ENCODE measurements around the gene OGG1.

The OGG1 gene

DNA sequence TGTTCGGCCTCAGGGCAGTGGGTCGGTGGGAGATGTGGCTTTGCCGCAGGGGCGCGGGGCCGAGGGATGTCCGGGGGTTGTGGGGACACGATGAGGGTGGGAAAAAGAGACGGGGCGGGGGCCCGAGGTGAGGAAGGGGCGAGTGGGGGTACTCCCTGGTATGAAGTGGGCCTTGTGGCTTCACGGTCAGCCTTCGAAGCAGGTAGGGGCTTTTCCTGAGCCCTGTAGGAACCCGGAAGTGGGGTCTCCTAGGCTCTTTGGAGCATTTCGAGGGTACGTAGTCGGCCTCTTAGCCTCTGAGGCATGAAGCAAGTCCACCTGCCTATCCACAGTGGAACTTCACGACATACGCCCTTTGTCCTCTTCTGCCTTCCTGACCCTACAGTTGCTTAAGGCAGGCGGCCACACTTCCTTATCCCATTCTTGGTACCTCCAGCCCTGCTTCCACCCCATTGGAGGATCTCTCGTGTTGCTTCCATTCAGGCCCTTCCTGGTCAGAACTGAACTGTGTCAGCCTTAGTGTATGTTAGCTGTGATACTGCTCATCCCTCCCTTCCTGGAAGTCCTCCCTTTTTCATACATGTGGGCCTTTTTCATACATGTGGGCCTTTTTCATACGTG is 43.5 kb downstream of the OGG1 start:
- DNase-seq (ENCODE audit: low read depth, low spot score) = no peak
- no peak overlapping the region for H3K27ac ChIP-seq (ENCODE audit: low read length)
- H3K36me3 ChIP-seq (ENCODE audit: control insufficient read depth, insufficient read depth, low read length) = peaks cover 13% of the 10 kb centered on the region
- WGBS (ENCODE audit: insufficient coverage, insufficient read length) = no CpG with 5 or more reads among the region's 23 CpGs
- no peaks in the 10 kb centered on the region for H3K9me3 ChIP-seq (ENCODE audit: control insufficient read depth, insufficient read depth, low read length)
- peak overlapping the region; percentile 80 for H3K4me3 ChIP-seq (ENCODE audit: low read length)
- peaks cover 2% of the 10 kb centered on the region; the same call in 1 of the 2 replicates for H3K4me1 ChIP-seq (ENCODE audit: control insufficient read depth, insufficient read depth, low read length)
- H3K27me3 ChIP-seq (ENCODE audit: control insufficient read depth, insufficient read depth, low read length) = no peaks in the 10 kb centered on the region

DNA sequence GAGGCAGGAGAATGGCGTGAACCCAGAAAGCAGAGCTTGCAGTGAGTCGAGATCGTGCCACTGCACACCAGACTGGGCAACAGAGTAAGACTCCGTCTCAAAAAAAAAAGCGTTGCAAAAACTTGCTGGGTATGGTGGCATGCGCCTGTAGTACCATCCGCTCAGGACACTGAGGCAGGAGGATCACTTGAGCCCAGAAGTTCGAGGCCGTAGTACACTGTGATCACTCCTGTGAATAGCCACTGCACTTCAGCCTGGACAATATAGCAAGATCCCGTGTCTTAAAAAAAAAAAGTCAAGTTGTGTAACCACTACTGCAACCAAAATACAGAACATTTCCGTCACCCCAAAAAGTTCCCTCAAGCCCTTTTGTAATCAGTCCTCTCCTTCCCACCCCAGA is 44.6 kb downstream of the OGG1 start:
- no peaks in the 10 kb centered on the region for H3K9me3 ChIP-seq (ENCODE audit: control insufficient read depth, insufficient read depth, low read length)
- peaks cover 11% of the 10 kb centered on the region for H3K36me3 ChIP-seq (ENCODE audit: control insufficient read depth, insufficient read depth, low read length)
- no peak for DNase-seq (ENCODE audit: low read depth, low spot score)
- peaks cover 2% of the 10 kb centered on the region; the same call in 1 of the 2 replicates for H3K4me1 ChIP-seq (ENCODE audit: control insufficient read depth, insufficient read depth, low read length)
- H3K4me3 ChIP-seq (ENCODE audit: low read length) = no peak overlapping the region
- no peaks in the 10 kb centered on the region for H3K27me3 ChIP-seq (ENCODE audit: control insufficient read depth, insufficient read depth, low read length)
- H3K27ac ChIP-seq (ENCODE audit: low read length) = no peak overlapping the region
- WGBS (ENCODE audit: insufficient coverage, insufficient read length) = no CpG with 5 or more reads among the region's 11 CpGs

DNA sequence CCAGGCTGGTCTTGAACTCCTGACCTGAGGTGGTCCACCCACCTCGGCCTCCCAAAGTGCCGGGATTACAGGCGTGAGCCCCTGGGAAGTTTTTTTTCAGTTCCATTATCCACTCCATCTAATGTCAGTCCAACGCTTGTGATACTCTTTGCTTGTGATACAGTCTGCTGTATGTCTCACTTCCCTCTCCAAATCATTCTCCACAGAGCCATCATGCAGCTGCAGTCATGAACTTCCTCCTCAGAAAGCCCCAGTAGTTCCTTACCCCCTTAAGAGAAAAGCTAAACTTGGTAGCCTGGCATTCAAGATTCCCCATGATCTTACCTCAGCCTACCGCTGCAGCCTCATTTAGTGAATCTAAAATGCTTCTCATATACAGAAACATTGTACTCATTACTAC is 45.5 kb downstream of the OGG1 start:
- no peak for DNase-seq (ENCODE audit: low read depth, low spot score)
- peaks cover 14% of the 10 kb centered on the region; the same call in 1 of the 2 replicates for H3K36me3 ChIP-seq (ENCODE audit: control insufficient read depth, insufficient read depth, low read length)
- H3K4me1 ChIP-seq (ENCODE audit: control insufficient read depth, insufficient read depth, low read length) = peaks cover 2% of the 10 kb centered on the region; the same call in 1 of the 2 replicates
- no CpG with 5 or more reads among the region's 5 CpGs for WGBS (ENCODE audit: insufficient coverage, insufficient read length)
- no peak overlapping the region for H3K4me3 ChIP-seq (ENCODE audit: low read length)
- no peaks in the 10 kb centered on the region for H3K27me3 ChIP-seq (ENCODE audit: control insufficient read depth, insufficient read depth, low read length)
- no peak overlapping the region for H3K27ac ChIP-seq (ENCODE audit: low read length)
- H3K9me3 ChIP-seq (ENCODE audit: control insufficient read depth, insufficient read depth, low read length) = no peaks in the 10 kb centered on the region

DNA sequence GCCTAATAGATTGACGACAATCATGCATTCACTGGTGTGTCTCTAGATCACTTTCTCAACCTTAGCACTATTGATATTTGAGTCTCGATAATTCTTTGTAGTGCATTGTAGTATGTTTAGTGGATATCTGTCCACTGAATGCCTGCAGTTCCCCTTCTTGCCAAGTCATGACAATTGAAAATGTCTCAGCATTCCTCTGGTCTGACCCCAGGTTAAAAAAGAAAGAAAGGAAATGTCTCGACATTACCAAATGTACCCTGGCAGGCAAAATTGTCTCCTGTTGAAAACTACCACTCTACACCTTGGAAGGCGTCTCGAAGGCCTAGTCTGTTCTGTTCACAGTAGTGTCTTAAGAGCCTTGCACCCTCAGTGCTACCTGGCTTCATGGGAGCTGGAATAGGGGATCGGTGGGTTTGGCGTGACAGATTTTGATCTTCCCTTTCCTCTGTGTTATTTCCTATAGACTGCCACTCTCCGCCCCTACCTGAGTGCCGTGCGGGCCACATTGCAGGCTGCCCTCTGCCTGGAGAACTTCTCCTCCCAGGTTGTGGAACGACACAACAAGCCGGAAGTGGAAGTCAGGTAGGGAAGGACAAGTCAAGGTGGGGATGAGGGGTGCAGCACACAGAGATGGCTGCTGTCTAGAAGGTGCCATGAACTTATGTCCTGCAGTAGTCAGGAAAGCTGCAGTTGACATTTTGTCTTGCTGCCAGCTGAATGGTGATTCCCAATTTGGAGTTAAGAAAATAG is 47.6 kb downstream of the OGG1 start:
- Histone ChIP-seq H3K27ac (ENCODE audit: low read length) (no peak overlapping the region), H3K9me3 (ENCODE audit: control insufficient read depth, insufficient read depth, low read length) (no peaks in the 10 kb centered on the region), H3K36me3 (ENCODE audit: control insufficient read depth, insufficient read depth, low read length) (peaks cover 20% of the 10 kb centered on the region; the same call in 1 of the 2 replicates), H3K27me3 (ENCODE audit: control insufficient read depth, insufficient read depth, low read length) (no peaks in the 10 kb centered on the region), H3K4me3 (ENCODE audit: low read length) (no peak overlapping the region), H3K4me1 (ENCODE audit: control insufficient read depth, insufficient read depth, low read length) (no peaks in the 10 kb centered on the region)
- DNase-seq (ENCODE audit: low read depth, low spot score) = no peak
- WGBS (ENCODE audit: insufficient coverage, insufficient read length) = no CpG with 5 or more reads among the region's 12 CpGs

DNA sequence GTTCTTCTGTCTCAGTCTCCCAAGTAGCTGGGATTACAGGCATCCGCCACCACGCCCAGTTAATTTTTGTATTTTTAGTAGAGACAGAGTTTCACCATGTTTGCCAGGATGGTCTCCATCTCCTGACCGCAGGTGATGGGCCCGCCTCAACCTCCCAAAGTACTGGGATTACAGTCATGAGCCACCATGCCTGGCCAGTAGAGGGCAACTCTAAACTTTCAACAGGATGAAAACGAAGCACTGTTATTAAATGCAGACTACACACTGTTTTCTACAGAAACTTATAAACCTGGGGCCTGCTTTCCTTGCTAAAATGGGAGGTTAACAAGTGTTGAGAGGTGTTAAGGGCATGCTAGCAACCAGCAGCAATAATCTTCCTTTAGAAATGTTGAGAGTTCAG is 50.8 kb downstream of the OGG1 start:
- Histone ChIP-seq H3K36me3 (ENCODE audit: control insufficient read depth, insufficient read depth, low read length) (peaks cover 43% of the 10 kb centered on the region), H3K9me3 (ENCODE audit: control insufficient read depth, insufficient read depth, low read length) (no peaks in the 10 kb centered on the region), H3K4me1 (ENCODE audit: control insufficient read depth, insufficient read depth, low read length) (no peaks in the 10 kb centered on the region), H3K27ac (ENCODE audit: low read length) (no peak overlapping the region), H3K4me3 (ENCODE audit: low read length) (no peak overlapping the region), H3K27me3 (ENCODE audit: control insufficient read depth, insufficient read depth, low read length) (no peaks in the 10 kb centered on the region)
- no CpG with 5 or more reads among the region's 5 CpGs for WGBS (ENCODE audit: insufficient coverage, insufficient read length)
- no peak for DNase-seq (ENCODE audit: low read depth, low spot score)

DNA sequence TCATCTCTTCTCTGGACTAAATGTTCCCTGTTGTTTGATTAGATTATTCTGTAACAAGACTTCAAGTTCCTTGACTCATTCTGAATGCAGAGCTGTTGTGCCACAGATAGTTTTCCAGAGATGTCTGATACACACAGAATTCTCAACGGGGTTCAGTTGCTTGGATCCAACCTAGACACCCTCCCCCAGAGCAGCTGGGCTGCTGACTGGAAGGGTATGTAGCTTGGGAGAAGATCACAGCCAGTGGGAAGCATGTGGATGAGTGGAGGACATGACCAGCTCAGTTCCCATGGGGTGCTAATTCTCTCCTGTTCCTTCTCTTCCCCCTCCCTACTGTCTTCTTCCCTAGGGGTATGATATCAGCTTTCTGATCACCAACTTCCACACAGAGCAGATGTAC is 53.7 kb downstream of the OGG1 start:
- H3K4me1 ChIP-seq (ENCODE audit: control insufficient read depth, insufficient read depth, low read length) = no peaks in the 10 kb centered on the region
- WGBS (ENCODE audit: insufficient coverage, insufficient read length) = no CpG with 5 or more reads among the region's 1 CpG
- DNase-seq (ENCODE audit: low read depth, low spot score) = no peak
- H3K9me3 ChIP-seq (ENCODE audit: control insufficient read depth, insufficient read depth, low read length) = no peaks in the 10 kb centered on the region
- H3K36me3 ChIP-seq (ENCODE audit: control insufficient read depth, insufficient read depth, low read length) = peaks cover 40% of the 10 kb centered on the region
- H3K27me3 ChIP-seq (ENCODE audit: control insufficient read depth, insufficient read depth, low read length) = no peaks in the 10 kb centered on the region
- H3K4me3 ChIP-seq (ENCODE audit: low read length) = no peak overlapping the region
- no peak overlapping the region for H3K27ac ChIP-seq (ENCODE audit: low read length)

DNA sequence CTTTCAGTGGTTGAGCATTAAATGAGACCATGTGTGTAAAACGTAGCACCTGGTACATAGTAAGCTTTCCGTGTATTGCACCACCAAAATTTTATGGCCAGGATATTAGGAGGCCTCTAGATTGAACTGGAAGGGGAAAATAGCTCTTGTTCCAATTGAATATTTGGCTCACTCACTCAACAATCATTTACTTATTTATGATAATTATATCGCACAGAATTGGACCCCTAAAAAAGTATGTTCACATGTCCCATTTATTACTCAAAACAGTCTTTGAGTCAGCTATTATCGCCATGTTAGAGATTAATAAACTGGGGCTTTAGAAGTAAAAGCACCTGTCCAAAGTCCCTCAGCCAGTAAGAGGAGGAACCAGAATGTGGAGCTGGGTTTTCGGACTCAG is 55.2 kb downstream of the OGG1 start:
- no peak overlapping the region for H3K4me3 ChIP-seq (ENCODE audit: low read length)
- H3K27ac ChIP-seq (ENCODE audit: low read length) = no peak overlapping the region
- no peaks in the 10 kb centered on the region for H3K27me3 ChIP-seq (ENCODE audit: control insufficient read depth, insufficient read depth, low read length)
- no peaks in the 10 kb centered on the region for H3K4me1 ChIP-seq (ENCODE audit: control insufficient read depth, insufficient read depth, low read length)
- no peaks in the 10 kb centered on the region for H3K9me3 ChIP-seq (ENCODE audit: control insufficient read depth, insufficient read depth, low read length)
- DNase-seq (ENCODE audit: low read depth, low spot score) = no peak
- H3K36me3 ChIP-seq (ENCODE audit: control insufficient read depth, insufficient read depth, low read length) = peaks cover 36% of the 10 kb centered on the region
- no CpG with 5 or more reads among the region's 5 CpGs for WGBS (ENCODE audit: insufficient coverage, insufficient read length)

DNA sequence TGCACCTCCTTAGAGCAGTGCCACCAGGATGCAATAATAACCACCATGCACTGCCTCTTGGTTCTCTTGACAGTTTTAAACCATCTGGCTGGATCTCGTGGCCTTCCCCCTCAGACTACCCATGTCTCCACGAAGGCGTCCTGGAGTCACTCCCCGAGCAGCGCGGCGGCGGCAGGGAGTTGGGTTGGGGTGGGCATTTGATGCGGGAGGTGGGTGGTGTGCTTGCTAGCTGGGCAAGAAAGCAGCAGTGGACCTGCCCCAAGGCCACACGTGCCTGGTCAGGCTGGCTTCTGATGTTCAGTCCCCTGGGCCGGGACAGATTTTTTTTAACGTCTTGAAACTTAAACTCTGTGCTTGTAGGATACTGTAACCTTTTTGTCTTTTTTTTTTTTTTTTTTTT is 56.4 kb downstream of the OGG1 start:
- Histone ChIP-seq H3K9me3 (ENCODE audit: control insufficient read depth, insufficient read depth, low read length) (no peaks in the 10 kb centered on the region), H3K36me3 (ENCODE audit: control insufficient read depth, insufficient read depth, low read length) (peaks cover 35% of the 10 kb centered on the region), H3K27me3 (ENCODE audit: control insufficient read depth, insufficient read depth, low read length) (peaks cover 3% of the 10 kb centered on the region; the same call in 1 of the 2 replicates), H3K27ac (ENCODE audit: low read length) (no peak overlapping the region), H3K4me1 (ENCODE audit: control insufficient read depth, insufficient read depth, low read length) (no peaks in the 10 kb centered on the region), H3K4me3 (ENCODE audit: low read length) (no peak overlapping the region)
- no CpG with 5 or more reads among the region's 12 CpGs for WGBS (ENCODE audit: insufficient coverage, insufficient read length)
- DNase-seq (ENCODE audit: low read depth, low spot score) = no peak
